M059J (cell line): ENCODE data around the gene EEA1. TPM values are rescaled to one million over a fixed set of nuclear protein-coding genes. Genes with fewer than 3 reads are reported as not detected.

Experiments used
- DNase-seq: peaks from one replicate; pipeline ENCODE4 v3.0.0-alpha.2; 2012; ENCODE audit warnings: low read depth
- total RNA-seq: library from RNA; depleted of rRNA; stranded (reverse); fragments of >200 nt; shearing (Covaris generic); gene quantifications from 2 replicates; pipeline ENCODE4 v1.2.3, GENCODE V29; 2014

EEA1 gene
- total RNA-seq, 1 experiment from 2014 or later = 8.0 TPM

- DNase-seq = no peak
Observed at GRCh38 chr12:92890601-92891106, 38.4 kb downstream of the EEA1 start.

DNA sequence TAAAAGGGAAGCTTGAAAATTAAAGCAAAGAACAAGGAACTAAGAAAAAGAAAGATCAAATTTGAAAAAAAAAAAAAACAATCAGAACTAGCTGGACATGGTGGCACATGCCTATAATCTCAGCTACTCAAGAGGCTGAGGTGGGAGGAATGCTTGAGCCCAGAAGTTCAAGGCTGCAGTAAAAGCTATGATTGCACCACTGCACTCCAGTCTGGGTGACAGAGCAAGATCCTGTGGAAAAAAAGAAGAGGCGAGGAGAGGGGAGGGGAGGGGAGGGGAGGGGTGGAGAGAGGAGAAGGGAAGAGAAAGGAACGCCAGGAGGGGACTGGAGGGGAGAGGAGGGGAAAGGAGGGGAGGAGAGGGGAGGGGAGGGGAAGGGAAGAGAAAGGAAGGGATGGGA is 43.0 kb downstream of the EEA1 start:
- DNase-seq = no peak

DNA sequence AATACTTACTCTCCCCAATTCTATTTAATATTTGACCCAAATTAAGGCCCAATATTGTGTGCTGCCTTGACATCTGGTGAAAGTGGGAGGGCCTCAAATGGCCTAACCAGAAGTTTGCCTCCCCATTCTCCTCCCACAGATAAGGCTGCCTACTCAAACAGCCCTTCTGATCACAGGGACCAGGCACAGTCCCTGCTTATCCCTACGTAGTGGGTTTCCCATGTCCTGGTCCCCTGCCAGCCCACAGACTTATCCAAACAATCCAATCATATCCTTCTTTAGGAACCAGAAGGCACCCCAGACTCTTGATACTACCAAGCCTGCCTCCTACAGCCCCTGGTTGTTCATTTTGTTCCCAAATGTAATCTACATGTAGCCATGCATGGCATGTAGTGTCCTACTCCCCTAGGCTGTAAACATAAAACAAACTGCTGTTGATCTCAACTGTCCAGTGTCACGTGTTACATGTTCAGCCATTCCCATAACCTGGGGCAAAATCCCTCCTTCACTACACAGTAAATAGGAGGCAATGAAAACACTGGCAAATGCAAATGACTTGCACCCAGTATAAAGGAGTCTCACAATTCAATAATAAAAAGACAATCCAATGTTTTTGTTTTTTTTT is 49.3 kb downstream of the EEA1 start:
- DNase-seq = no peak

GRCh38 chr12:92877904-92878303 is 51.2 kb downstream of the EEA1 start:
- DNase-seq = no peak

DNA sequence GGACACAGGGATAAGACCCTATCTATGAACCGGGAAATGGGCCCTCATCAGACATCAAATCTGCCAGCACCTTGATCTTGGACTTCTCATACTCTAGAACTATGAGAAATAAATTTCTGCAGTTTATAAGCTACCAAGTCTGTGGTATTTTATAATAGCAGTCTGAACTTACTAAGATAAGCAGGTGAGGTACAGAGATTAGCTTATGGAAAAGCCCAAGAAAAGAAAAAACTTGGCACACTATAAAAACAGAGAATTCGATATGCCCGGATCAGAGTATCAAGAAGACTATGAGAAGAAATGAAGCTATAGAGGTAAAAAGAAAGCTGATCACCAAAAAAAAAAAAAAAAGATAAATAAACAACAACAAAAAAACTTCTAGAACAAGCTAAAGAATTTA is 52.6 kb downstream of the EEA1 start:
- no peak for DNase-seq

GRCh38 chr12:92871116-92871515 is 58.0 kb downstream of the EEA1 start:
- no peak for DNase-seq

DNA sequence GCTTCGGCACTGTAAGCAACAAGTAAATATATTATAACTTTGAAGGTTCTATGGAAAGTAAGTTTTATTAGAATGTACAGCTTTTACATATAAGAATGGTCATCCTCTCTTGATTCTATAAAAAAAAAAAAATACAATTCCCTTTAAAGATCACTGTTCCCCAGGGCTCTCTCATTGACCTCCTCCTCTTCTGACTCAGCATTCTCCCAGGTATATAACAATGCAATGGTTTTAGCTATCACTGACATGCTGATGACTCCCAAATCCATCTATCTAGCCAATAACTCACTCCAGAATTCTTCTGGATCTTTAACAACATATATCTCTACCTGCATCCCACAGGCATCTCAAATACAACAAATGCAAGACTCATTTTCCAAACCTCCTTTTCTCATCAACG is 62.7 kb downstream of the EEA1 start:
- DNase-seq = peak; percentile 5

GRCh38 chr12:92863251-92863650 is 65.8 kb downstream of the EEA1 start:
- DNase-seq = no peak

GRCh38 chr12:92861381-92861780 is 67.7 kb downstream of the EEA1 start:
- DNase-seq = no peak

- DNase-seq = no peak
Observed at GRCh38 chr12:92860521-92860920, 68.6 kb downstream of the EEA1 start.

DNA sequence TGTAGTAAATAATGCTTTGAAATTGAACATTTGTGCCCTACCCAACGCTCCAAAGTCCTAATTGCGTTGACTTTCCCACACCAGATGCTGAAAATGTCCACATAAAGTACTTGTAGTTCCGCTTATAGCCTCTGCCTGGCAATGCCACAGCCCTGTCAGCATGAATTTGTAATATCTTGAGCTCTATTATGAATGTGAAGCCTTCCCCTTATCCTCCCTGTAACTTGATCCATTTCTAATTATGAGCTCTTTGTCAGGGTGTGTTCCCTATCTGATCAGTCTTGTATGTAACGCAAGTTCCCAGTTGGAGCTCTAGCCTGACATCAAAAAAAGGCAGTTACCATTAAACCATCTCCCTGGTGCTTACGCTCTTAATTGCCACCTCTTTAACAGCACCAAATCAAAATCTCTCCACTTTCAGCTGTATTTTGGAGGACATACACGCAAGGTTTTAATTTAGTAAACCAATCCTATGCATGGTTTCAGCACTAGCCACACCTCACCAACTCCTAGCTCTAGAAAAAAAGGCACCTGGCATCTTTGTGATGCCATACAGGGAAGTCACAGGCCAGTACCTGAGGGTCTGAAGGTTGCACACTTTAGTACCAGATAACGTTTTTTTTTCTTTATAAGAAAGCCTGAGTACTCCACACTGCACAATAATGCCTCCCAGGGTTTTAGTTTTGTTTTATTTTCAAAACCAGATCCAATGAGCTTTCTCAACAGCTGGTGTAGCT is 69.3 kb downstream of the EEA1 start:
- no peak for DNase-seq

GRCh38 chr12:92857818-92858217 is 71.3 kb downstream of the EEA1 start:
- DNase-seq = no peak

DNA sequence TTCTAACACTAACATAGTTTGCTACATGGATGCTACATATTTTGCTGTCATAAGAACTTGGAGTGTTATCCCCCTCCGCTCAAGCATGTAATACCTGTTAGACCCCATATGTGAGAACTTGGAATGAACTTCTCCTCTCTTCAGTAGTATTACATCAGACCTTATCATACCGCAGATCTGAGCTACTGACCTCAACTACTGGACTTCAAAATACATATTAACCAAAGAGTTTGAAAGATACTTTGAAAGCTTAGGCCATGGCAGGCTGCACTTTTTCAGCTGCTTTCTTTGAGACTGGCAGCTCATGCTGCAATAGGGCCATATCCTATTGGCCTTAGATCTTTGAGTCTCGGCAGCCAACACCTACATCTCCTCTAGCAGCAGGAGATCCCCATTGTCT is 74.8 kb downstream of the EEA1 start:
- DNase-seq = peak; percentile 1

DNA sequence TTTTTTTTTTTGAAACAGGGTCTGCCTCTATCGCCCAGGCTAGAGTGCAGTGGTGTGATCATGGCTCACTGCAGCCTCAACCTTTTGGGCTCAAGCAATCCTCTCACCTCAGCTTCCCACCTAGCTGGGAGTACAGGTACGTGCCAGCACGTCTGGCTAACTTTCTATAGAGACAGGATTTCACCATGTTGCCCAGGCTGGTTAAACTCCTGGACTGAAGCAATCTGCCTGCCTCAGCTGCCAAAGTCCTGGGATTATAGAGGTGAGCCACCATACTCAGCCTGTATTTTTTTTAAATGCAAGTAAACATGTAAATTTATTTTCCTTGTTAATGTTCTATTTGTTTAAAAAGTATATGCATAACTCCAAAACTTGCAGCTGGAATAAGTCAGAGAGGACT is 80.4 kb downstream of the EEA1 start:
- no peak for DNase-seq

- no peak for DNase-seq
Observed at GRCh38 chr12:92847368-92847767, 81.7 kb downstream of the EEA1 start.

- DNase-seq = no peak
Observed at GRCh38 chr12:92845329-92845728, 83.8 kb downstream of the EEA1 start.

DNA sequence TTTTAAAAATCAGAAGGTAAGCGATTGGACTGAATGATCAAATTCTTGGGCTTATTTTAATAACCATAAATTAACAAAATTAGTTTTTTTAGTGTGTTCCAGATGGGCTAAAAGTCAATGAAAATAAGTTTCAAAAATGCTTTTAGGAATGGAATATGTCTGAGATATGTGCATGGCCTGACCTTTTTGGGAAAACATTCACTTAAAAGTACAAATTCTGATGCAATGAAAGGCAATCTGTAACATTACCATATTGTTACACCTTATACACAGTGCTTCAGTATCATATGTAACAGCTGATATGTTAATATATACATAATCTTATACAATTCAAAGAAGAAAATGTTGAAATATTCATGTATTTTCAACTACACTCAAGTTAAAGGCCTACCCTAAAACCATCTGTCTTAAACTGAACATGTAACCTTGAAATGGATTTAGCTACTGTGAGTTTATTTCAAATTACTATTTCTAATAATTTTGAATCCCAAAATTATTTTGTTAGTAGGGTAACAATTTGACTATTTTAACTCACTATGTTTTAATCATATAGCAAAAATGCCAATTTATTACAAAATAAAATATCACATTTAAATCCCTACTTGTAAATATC is 84.8 kb downstream of the EEA1 start:
- no peak for DNase-seq

DNA sequence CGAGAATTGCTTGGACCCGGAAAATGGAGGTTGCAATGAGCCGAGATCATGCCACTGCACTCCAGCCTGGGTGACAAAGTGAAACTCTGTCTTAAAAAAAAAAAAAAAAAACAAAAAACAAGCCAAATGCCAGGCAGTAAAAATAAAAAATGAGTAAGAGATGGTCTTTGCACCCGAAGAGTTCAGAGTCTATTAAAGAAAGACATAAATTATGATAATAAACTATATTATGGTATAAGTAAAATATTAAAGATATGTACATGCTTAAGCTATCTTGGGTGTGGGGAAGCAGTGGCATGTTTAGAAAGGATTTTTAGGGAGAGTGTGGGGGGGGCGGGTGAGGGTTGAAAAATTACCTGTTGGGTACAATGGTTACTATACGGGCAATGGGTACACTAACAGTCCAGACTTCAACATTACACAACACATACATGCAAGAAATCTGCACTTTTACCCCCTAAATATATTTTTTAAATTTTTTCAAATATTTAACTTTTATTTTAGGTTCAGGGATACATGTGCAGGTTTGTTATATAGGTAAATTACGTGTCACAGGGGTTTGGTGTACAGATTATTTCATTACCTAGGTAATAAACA is 99.3 kb downstream of the EEA1 start:
- no peak for DNase-seq

GRCh38 chr12:92828565-92828964 is 100.5 kb downstream of the EEA1 start:
- DNase-seq = no peak

- DNase-seq = peak; percentile 21
Observed at GRCh38 chr12:92827836-92828431, 101.2 kb downstream of the EEA1 start.

GRCh38 chr12:92821142-92821541 is 108.0 kb downstream of the EEA1 start:
- DNase-seq = no peak

DNA sequence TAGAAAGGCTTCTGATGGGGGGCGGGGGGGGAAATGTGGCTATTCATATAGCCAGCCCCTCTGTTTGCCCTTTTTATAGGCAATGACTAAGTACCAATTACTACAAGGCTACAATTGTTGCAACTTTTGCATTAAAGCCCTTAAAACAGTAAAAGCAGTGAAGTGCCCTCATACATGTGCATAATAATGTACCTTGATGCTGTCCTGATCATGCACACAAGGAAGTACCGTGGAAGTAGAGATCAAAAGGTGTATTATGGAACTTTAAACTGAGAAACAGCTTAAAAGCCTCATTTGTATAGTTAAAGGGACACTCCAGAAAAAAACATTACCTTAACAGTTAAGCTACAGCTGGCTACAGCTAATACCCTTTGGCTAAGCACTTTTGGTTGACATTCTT is 114.5 kb downstream of the EEA1 start:
- DNase-seq = no peak
